ENCODE results near the gene NDUFA6.

GRCh38 chr22:42056757-42057511 lies 33.6 kb downstream of the NDUFA6 start:
- no peak for TF ChIP-seq GATA3 (IDR thresholded peaks at IDR 0.05; ENCODE audit: low read depth, low read length)
- no peak for TF ChIP-seq GATA2 (IDR thresholded peaks at IDR 0.05; ENCODE audit: low read depth, low read length)
